ENCODE results near the gene GM2A. TPM values are rescaled to one million over a fixed set of nuclear protein-coding genes. Genes with fewer than 3 reads are reported as not detected.
"Not testable (repeated sequence)": the region's sequence is repeated elsewhere in the genome, so short reads cannot be mapped to it uniquely, and the experiment has no call there.

Gene GM2A
- total RNA-seq, 1 experiment from 2014 or later = 36.1 TPM

DNA sequence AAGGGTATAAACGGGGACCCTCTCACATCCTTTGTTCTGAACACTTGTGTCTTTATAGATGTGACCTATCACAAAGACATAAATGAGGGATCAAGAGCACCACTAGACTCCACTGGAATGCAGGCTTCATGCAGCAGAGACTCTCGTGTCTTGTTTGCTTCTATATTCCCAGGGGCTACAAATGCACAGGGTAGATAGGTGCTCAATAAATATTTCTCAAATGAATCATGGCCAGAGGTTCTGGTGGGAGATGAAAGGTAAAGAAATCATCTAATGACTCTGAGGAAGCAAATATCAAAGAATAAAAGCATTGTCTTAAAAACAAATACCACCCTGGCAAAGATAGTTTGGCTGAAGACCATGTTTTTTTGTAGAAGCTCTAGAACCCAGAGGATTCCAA lies 44.0 kb downstream of the GM2A start:
- Mint-ChIP-seq H3K27ac (ENCODE audit: low read depth, unreplicated experiment) (no peak overlapping the region), H3K4me3 (ENCODE audit: unreplicated experiment) (no peak overlapping the region), H3K36me3 (ENCODE audit: insufficient read depth, unreplicated experiment) (no peaks in the 10 kb centered on the region), H3K27me3 (ENCODE audit: insufficient read depth, unreplicated experiment) (peaks cover 25% of the 10 kb centered on the region), H3K9me3 (ENCODE audit: unreplicated experiment) (no peaks in the 10 kb centered on the region), H3K4me1 (ENCODE audit: insufficient read depth, unreplicated experiment) (peaks cover 23% of the 10 kb centered on the region)
- no TSS peak for BruUV-seq (replicated peaks)
- POLR2A ChIA-PET = interaction anchor here (3.4 kb wide), 1 partner anchor 44 kb away, joined by 13 read pairs; the partner anchor contains the start of gene GM2A
- CTCF ChIA-PET = interaction anchor here (0.7 to 2.9 kb wide), 10 partner anchors 9 to 1543 kb away, joined by 3 to 14 read pairs (median 4); no protein-coding TSS in a partner anchor
- intact Hi-C loops (cut with micrococcal nuclease) = loop anchor here (5.0 kb wide), 1 partner anchor 45 kb away; the partner anchor contains the start of gene GM2A
- no peak for DNase-seq (ENCODE audit: unreplicated experiment)
- no peak for TF ChIP-seq CTCF (IDR thresholded peaks at IDR 0.05; ENCODE audit: unreplicated experiment)

- CTCF ChIA-PET = interaction anchor here (0.6 to 2.8 kb wide), 13 partner anchors 9 to 354 kb away, joined by 3 to 14 read pairs (median 4); no protein-coding TSS in a partner anchor
- Mint-ChIP-seq H3K36me3 (ENCODE audit: insufficient read depth, unreplicated experiment) (no peaks in the 10 kb centered on the region), H3K4me1 (ENCODE audit: insufficient read depth, unreplicated experiment) (peaks cover 23% of the 10 kb centered on the region), H3K27ac (ENCODE audit: low read depth, unreplicated experiment) (no peak overlapping the region), H3K27me3 (ENCODE audit: insufficient read depth, unreplicated experiment) (peaks cover 36% of the 10 kb centered on the region), H3K4me3 (ENCODE audit: unreplicated experiment) (no peak overlapping the region), H3K9me3 (ENCODE audit: unreplicated experiment) (no peaks in the 10 kb centered on the region)
- BruUV-seq (replicated peaks) = no TSS peak
- POLR2A ChIA-PET = interaction anchor here (3.4 kb wide), 1 partner anchor 45 kb away, joined by 13 read pairs; the partner anchor contains the start of gene GM2A
- TF ChIP-seq CTCF (IDR thresholded peaks at IDR 0.05; ENCODE audit: unreplicated experiment) = peak; percentile 68
- intact Hi-C loops (cut with micrococcal nuclease) = loop anchor here (1.0 to 5.0 kb wide), 2 partner anchors 46 to 172 kb away; partner anchors contain the start of gene GM2A
- peak; percentile 90 for DNase-seq (ENCODE audit: unreplicated experiment)
Observed at GRCh38 chr5:151298063-151298855, 45.3 kb downstream of the GM2A start.

DNA sequence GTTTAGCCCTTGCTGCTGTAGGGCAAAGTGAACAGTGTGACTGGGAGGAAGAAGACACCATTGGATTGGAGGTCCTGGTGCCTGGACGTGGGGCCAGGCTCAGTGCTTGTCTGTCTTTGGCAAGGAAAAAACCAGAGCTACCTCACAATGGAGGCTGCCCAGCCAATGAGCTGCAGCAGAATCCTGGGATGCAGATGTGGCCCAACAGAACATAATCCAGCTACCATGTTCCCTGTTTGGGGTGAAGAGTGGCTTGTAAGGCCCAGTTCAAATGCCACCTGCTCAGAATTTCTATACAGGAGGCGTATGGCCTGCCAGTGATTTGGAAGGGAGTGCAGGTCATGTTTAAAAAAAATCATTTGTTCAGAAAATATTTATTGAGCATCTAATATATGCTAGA lies 50.7 kb downstream of the GM2A start, which contains the start of gene SLC36A3:
Gene SLC36A3, minus strand, starts transcription at position 101 of the 400 bp plus-strand sequence. CDS start 412 bp downstream, outside the sequence.
- DNase-seq (ENCODE audit: unreplicated experiment) = no peak
- Mint-ChIP-seq H3K4me1 (ENCODE audit: insufficient read depth, unreplicated experiment) (peaks cover 1% of the 10 kb centered on the region), H3K27me3 (ENCODE audit: insufficient read depth, unreplicated experiment) (peaks cover 89% of the 10 kb centered on the region), H3K36me3 (ENCODE audit: insufficient read depth, unreplicated experiment) (no peaks in the 10 kb centered on the region), H3K9me3 (ENCODE audit: unreplicated experiment) (no peaks in the 10 kb centered on the region), H3K27ac (ENCODE audit: low read depth, unreplicated experiment) (no peak within 1 kb of the TSS), H3K4me3 (ENCODE audit: unreplicated experiment) (no peak within 1 kb of the TSS)
- no peak for TF ChIP-seq CTCF (IDR thresholded peaks at IDR 0.05; ENCODE audit: unreplicated experiment)
- CTCF ChIA-PET = interaction anchor here (1.0 kb wide), 1 partner anchor 13 kb away, joined by 7 read pairs; no protein-coding TSS in a partner anchor
- no TSS peak for BruUV-seq (replicated peaks)
- POLR2A ChIA-PET = no interaction called here
- intact Hi-C loops (cut with micrococcal nuclease) = no loop called here

- DNase-seq (ENCODE audit: unreplicated experiment); H3K9me3 Mint-ChIP-seq (ENCODE audit: unreplicated experiment); H3K4me3 Mint-ChIP-seq (ENCODE audit: unreplicated experiment); H3K27ac Mint-ChIP-seq (ENCODE audit: low read depth, unreplicated experiment); H3K36me3 Mint-ChIP-seq (ENCODE audit: insufficient read depth, unreplicated experiment); intact Hi-C loops (cut with micrococcal nuclease); BruUV-seq (replicated peaks); H3K4me1 Mint-ChIP-seq (ENCODE audit: insufficient read depth, unreplicated experiment): not testable (repeated sequence)
- H3K27me3 Mint-ChIP-seq (ENCODE audit: insufficient read depth, unreplicated experiment) = peaks cover 58% of the 10 kb centered on the region
- ChIA-PET POLR2A (interaction anchor here (0.7 kb wide), 1 partner anchor 88 kb away, joined by 3 read pairs; no protein-coding TSS in a partner anchor), CTCF (interaction anchor here (0.6 kb wide), 2 partner anchors 74 to 1043 kb away, joined by 3 read pairs; no protein-coding TSS in a partner anchor)
Observed at GRCh38 chr5:151309266-151309665, 56.3 kb downstream of the GM2A start.

DNA sequence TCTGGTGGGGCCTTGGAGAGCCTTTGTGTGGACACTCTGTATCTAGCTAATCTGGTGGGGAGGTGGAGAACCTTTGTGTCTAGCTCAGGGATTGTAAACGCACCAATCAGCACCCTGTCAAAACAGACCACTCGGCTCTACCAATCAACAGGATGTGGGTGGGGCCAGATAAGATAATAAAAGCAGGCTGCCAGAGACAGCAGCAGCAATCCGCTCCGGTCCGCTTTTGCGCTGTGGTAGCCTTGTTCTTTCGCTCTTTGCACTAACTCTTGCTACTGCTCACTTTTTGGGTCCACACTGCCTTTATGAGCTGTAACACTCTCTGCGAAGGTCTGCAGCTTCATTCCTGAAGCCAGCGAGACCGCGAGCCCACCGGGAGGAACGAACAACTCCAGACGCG lies 56.8 kb downstream of the GM2A start:
- H3K4me1 Mint-ChIP-seq (ENCODE audit: insufficient read depth, unreplicated experiment); intact Hi-C loops (cut with micrococcal nuclease); H3K4me3 Mint-ChIP-seq (ENCODE audit: unreplicated experiment); H3K9me3 Mint-ChIP-seq (ENCODE audit: unreplicated experiment); POLR2A ChIA-PET; BruUV-seq (replicated peaks); H3K36me3 Mint-ChIP-seq (ENCODE audit: insufficient read depth, unreplicated experiment); DNase-seq (ENCODE audit: unreplicated experiment); H3K27ac Mint-ChIP-seq (ENCODE audit: low read depth, unreplicated experiment): not testable (repeated sequence)
- CTCF ChIA-PET = interaction anchor here (0.5 kb wide), 1 partner anchor 189 kb away, joined by 3 read pairs; no protein-coding TSS in a partner anchor
- H3K27me3 Mint-ChIP-seq (ENCODE audit: insufficient read depth, unreplicated experiment) = peaks cover 53% of the 10 kb centered on the region

All from MCF 10A (cell line).